Kidney epithelial cell (primary cell): ENCODE results near the gene QKI. TPM values are rescaled to one million over a fixed set of nuclear protein-coding genes. Genes with fewer than 3 reads are reported as not detected.

Experiments
- DNase-seq: peaks from one replicate; pipeline ENCODE4 v3.0.0-alpha.2; 2010; ENCODE audit warnings: low read depth
- H3K27me3 ChIP-seq: 2 replicates; pipeline ENCODE4 v1.6.0; 2011; ENCODE audit warnings: low read length; ENCODE audit not compliant: control insufficient read depth, insufficient read depth
- H3K36me3 ChIP-seq: 2 replicates; pipeline ENCODE4 v1.5.1; 2011; ENCODE audit warnings: low read length; ENCODE audit not compliant: control insufficient read depth, insufficient read depth
- H3K4me3 ChIP-seq: 2 replicates; pipeline ENCODE4 v1.5.1; 2011; ENCODE audit warnings: low read depth, mild to moderate bottlenecking, control low read depth, low read length
- CTCF ChIP-seq: IDR thresholded peaks from 2 replicates; pipeline ENCODE4 v1.5.1; 2011; ENCODE audit warnings: mild to moderate bottlenecking, moderate library complexity, low read length, control low read depth, inconsistent platforms; ENCODE audit not compliant: insufficient read depth, poor library complexity, severe bottlenecking
- total RNA-seq: library from RNA; depleted of rRNA; stranded (reverse); fragments of >200 nt; gene quantifications from 2 replicates; pipeline ENCODE4 v1.2.3, GENCODE V29; 2015

QKI gene
- total RNA-seq, 1 donor from 2014 or later: 173 TPM

DNA sequence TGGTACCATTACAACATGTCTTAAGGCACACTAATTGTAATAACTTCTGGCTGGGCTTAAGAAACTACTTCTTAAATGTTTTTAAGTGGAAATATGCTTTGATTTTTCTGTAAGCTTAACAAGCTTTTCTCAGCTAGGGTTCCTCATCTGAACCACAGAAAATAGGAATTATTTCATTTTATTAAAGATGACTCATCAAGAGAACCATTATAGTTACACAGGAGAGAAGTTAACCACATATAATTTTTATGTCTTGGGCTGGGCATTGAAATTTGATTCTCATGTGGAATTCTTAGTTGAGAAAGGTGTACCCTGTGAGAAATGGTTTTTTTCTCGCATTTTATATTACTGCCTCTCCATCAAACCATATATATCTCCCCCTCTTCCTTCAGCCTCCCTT is 75.1 kb downstream of the QKI start:
- no peak for DNase-seq
- TF ChIP-seq CTCF: no peak
- Histone ChIP-seq H3K27me3 (no peaks in the 10 kb centered on the region), H3K4me3 (no peak overlapping the region), H3K36me3 (no peaks in the 10 kb centered on the region)

DNA sequence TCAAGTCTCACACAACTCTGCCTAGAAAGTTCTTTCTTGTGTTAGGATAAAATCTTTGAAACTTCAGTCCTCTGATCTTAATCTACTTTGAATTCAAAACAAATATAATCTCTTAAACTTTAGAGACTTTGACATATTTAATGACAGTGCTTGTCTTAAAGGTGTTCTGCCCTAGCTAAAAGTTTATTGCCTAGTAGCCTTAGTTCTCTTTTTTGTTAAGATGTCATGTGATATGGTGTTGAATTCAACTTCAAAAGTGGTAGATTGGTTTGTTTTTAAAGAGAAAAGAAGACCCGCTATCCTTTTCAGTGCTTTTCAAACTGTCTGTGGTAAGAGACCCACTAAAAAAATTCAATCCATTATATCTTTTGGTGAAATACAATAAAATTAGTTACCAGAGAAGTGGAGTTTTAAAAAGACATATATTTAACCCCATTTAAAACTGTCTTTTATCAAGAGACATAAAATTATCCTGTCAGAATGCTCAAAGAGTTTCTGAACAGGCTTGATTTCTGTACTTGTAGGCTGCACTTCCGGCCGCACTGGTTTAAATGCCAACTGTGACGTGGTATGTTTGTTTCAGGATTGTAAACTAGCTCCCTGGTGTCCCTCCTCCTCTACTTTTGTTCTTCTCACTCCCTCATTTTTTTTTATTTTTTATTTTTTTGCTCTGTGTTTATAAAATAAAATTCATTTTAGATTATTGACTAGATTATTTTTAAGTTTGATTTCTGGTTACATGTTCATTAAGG is 76.5 kb downstream of the QKI start:
- Histone ChIP-seq H3K36me3 (no peaks in the 10 kb centered on the region), H3K4me3 (no peak overlapping the region), H3K27me3 (no peaks in the 10 kb centered on the region)
- no peak for DNase-seq
- no peak for TF ChIP-seq CTCF

- H3K27me3 ChIP-seq: no peaks in the 10 kb centered on the region
- TF ChIP-seq CTCF: no peak
- no peaks in the 10 kb centered on the region for H3K36me3 ChIP-seq
- no peak overlapping the region for H3K4me3 ChIP-seq
- no peak for DNase-seq
These were observed 77.3 kb downstream of the QKI start for GRCh38 chr6:163491737-163492300.

DNA sequence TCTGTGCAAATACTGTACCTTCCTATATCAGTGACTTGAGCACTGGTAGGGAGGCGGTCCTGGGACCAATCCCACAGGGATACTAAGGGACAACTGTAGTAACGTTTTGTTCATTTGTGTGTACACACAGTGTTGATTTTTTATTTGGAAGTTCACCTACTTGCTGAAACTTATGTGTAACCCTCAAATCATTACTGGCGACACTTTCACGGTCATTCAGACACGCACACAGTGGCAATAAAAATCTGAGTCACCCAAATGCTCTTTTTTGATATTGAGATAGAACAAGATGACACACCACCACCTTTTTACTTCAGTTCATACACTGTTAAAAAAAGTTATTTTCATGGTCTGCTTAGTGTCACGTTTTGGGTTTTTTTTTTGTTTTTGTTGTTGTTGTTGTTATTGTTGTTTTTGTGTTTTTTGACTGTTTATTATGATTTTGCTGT is 79.8 kb downstream of the QKI start:
- no peak for TF ChIP-seq CTCF
- Histone ChIP-seq H3K27me3 (no peaks in the 10 kb centered on the region), H3K36me3 (no peaks in the 10 kb centered on the region), H3K4me3 (no peak overlapping the region)
- DNase-seq: no peak

GRCh38 chr6:163496205-163496604 is 81.7 kb downstream of the QKI start:
- no peak for DNase-seq
- Histone ChIP-seq H3K27me3 (no peaks in the 10 kb centered on the region), H3K4me3 (no peak overlapping the region), H3K36me3 (no peaks in the 10 kb centered on the region)
- TF ChIP-seq CTCF: no peak
